Measurements from ENCODE around the gene HSPA1L. TPM values are rescaled to one million over a fixed set of nuclear protein-coding genes. Genes with fewer than 3 reads are reported as not detected.
"Not testable (repeated sequence)": the region's sequence is repeated elsewhere in the genome, so short reads cannot be mapped to it uniquely, and the experiment has no call there.

The HSPA1L gene
- total RNA-seq, 1 experiment from 2014 or later = 0.84 TPM

GRCh38 chr6:31837369-31838113 lies 22.5 kb upstream of the HSPA1L start:
- peak; percentile 16 for DNase-seq (ENCODE audit: low read depth)

GRCh38 chr6:31836474-31837368 lies 21.6 kb upstream of the HSPA1L start:
- peak; percentile 42 for DNase-seq (ENCODE audit: low read depth)

GRCh38 chr6:31836047-31836473 lies 21.0 kb upstream of the HSPA1L start:
- DNase-seq (ENCODE audit: low read depth) = no peak

- peak; percentile 90 for DNase-seq (ENCODE audit: low read depth)
Measured at GRCh38 chr6:31834367-31835250, 19.5 kb upstream of the HSPA1L start.

GRCh38 chr6:31831350-31832215 lies 16.5 kb upstream of the HSPA1L start:
- DNase-seq (ENCODE audit: low read depth) = no peak

GRCh38 chr6:31830886-31831335 lies 15.8 kb upstream of the HSPA1L start:
- DNase-seq (ENCODE audit: low read depth) = no peak

- DNase-seq (ENCODE audit: low read depth) = peak; percentile 61
Measured at GRCh38 chr6:31829633-31830283, 14.7 kb upstream of the HSPA1L start.

GRCh38 chr6:31827286-31828079 lies 12.4 kb upstream of the HSPA1L start, which contains the start of gene HSPA1B:
HSPA1B (plus strand) TSS chr6:31827738; CDS start chr6:31827951, 213 bp downstream.
- peak; percentile 100 for DNase-seq (ENCODE audit: low read depth)

- peak; percentile 90 for DNase-seq (ENCODE audit: low read depth)
Measured at GRCh38 chr6:31826793-31827285, 11.8 kb upstream of the HSPA1L start.

GRCh38 chr6:31825553-31825952 lies 10.5 kb upstream of the HSPA1L start:
- DNase-seq (ENCODE audit: low read depth) = no peak

GRCh38 chr6:31823592-31824196 lies 8.6 kb upstream of the HSPA1L start:
- not testable (repeated sequence) for DNase-seq (ENCODE audit: low read depth)

GRCh38 chr6:31822036-31822821 lies 7.1 kb upstream of the HSPA1L start:
- peak; percentile 93 for DNase-seq (ENCODE audit: low read depth)

- peak; percentile 72 for DNase-seq (ENCODE audit: low read depth)
Measured at GRCh38 chr6:31821301-31822035, 6.4 kb upstream of the HSPA1L start.

- not testable (repeated sequence) for DNase-seq (ENCODE audit: low read depth)
Measured at GRCh38 chr6:31820399-31820798, 5.3 kb upstream of the HSPA1L start.

- no peak for DNase-seq (ENCODE audit: low read depth)
Measured at GRCh38 chr6:31819871-31820299, 4.8 kb upstream of the HSPA1L start.

GRCh38 chr6:31817929-31818511 lies 2.9 kb upstream of the HSPA1L start:
- DNase-seq (ENCODE audit: low read depth) = peak; percentile 38

Data from RPMI7951 (cell line).